GM12872 (cell line): ENCODE results near the gene NDUFAF5.

Source experiments
- CTCF ChIP-seq: IDR thresholded peaks from 3 replicates; pipeline ENCODE4 v1.5.1; 2011; ENCODE audit warnings: low read depth, mild to moderate bottlenecking, low read length, moderate library complexity; ENCODE audit not compliant: insufficient read depth

Gene NDUFAF5

GRCh38 chr20:13813910-13814309 lies 29.1 kb downstream of the NDUFAF5 start:
- no peak for TF ChIP-seq CTCF

- TF ChIP-seq CTCF, result no peak
Observed at GRCh38 chr20:13814672-13815071, 29.8 kb downstream of the NDUFAF5 start.

- TF ChIP-seq CTCF, result no peak
Observed at GRCh38 chr20:13816757-13817156, 31.9 kb downstream of the NDUFAF5 start.

GRCh38 chr20:13817342-13817741 lies 32.5 kb downstream of the NDUFAF5 start:
- no peak for TF ChIP-seq CTCF

- TF ChIP-seq CTCF, result peak; percentile 60
Observed at GRCh38 chr20:13819885-13820645, 35.2 kb downstream of the NDUFAF5 start.

GRCh38 chr20:13821876-13822275 lies 37.0 kb downstream of the NDUFAF5 start:
- no peak for TF ChIP-seq CTCF

GRCh38 chr20:13822459-13822858 lies 37.6 kb downstream of the NDUFAF5 start:
- no peak for TF ChIP-seq CTCF
